Measurements from ENCODE around the gene LATS2. TPM values are rescaled to one million over a fixed set of nuclear protein-coding genes. Genes with fewer than 3 reads are reported as not detected.

Gene LATS2
- total RNA-seq, 1 donor: 22.1 TPM

DNA sequence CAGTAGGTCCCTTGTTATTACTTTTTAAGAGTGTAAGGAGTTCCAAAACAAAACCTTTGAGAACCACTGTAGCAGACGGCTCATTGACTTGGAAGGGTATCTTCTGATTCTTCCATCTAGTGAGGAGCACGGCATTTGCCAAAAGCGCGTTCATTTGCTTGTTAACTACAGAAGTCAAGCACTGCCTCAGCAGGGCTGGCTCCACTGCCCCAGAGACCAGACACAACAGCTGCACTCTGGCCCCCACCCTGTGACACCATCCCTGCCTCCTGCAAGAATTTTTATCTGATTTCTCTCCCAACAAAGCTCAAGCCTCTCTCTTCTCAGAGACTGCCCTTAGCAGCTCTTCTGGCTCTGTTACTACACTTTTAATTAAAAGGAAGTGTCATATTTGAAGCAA is 138.1 kb downstream of the LATS2 start:
- no peak for DNase-seq (ENCODE audit: low read depth in 2 of 3, low spot score in 2 of 3)

Small RNAs within 50 kb of the gene (small RNA-seq; reads per million reads assigned to genes)
- gene PPIAP27: not detected
- gene RNU4-9P: not detected

Other genes with a start within 250 kb of the LATS2 start
- gene XPO4, start 158.8 kb downstream of the LATS2 start, total RNA-seq: 10.5 TPM
- gene SAP18, start 78.5 kb upstream of the LATS2 start, total RNA-seq: 19.9 TPM
- 4.8 TPM for gene SKA3, start 115.0 kb upstream of the LATS2 start, total RNA-seq
- gene MRPL57, start 115.1 kb upstream of the LATS2 start, total RNA-seq: 29.4 TPM